Effector memory CD8-positive, alpha-beta T cell (primary cell): ENCODE results near the gene CHTF18.
"Not testable (repeated sequence)": the region's sequence is repeated elsewhere in the genome, so short reads cannot be mapped to it uniquely, and the experiment has no call there.

Experiments
- ATAC-seq: fragments of 150-1000 bp; cut with Tn5 transposase; replicated peaks from 2 replicates; pipeline ENCODE4 v1.10.0; 2021; ENCODE audit warnings: mild to moderate bottlenecking, moderate library complexity
- DNase-seq, 3 experiments: peaks; one replicate each; pipeline ENCODE4 v3.0.0; 2021
- H3K27ac Mint-ChIP-seq, 2 donors: one replicate each; pipeline ENCODE4 v1.8.0; 2022; ENCODE audit warnings: mild to moderate bottlenecking in 2 of 2, mixed read lengths in 2 of 2, moderate library complexity in 2 of 2
- H3K27me3 Mint-ChIP-seq, 2 donors: one replicate each; pipeline ENCODE4 v1.8.0; 2022; ENCODE audit warnings: mixed read lengths in 2 of 2
- H3K36me3 Mint-ChIP-seq: one replicate; pipeline ENCODE4 v1.8.0; 2022; ENCODE audit warnings: mild to moderate bottlenecking, moderate library complexity, mixed read lengths; ENCODE audit not compliant: insufficient read depth
- H3K4me1 Mint-ChIP-seq, 2 donors: one replicate each; pipeline ENCODE4 v1.8.0; 2022; ENCODE audit warnings: low read depth in 2 of 2, mixed read lengths in 2 of 2
- H3K4me3 Mint-ChIP-seq, 2 donors: one replicate each; pipeline ENCODE4 v1.8.0; 2022; ENCODE audit warnings: mild to moderate bottlenecking in 2 of 2, mixed read lengths in 2 of 2, moderate library complexity in 2 of 2
- H3K9me3 Mint-ChIP-seq, 2 donors: one replicate each; pipeline ENCODE4 v1.8.0; 2022; ENCODE audit warnings: mixed read lengths in 2 of 2

The CHTF18 gene

DNA sequence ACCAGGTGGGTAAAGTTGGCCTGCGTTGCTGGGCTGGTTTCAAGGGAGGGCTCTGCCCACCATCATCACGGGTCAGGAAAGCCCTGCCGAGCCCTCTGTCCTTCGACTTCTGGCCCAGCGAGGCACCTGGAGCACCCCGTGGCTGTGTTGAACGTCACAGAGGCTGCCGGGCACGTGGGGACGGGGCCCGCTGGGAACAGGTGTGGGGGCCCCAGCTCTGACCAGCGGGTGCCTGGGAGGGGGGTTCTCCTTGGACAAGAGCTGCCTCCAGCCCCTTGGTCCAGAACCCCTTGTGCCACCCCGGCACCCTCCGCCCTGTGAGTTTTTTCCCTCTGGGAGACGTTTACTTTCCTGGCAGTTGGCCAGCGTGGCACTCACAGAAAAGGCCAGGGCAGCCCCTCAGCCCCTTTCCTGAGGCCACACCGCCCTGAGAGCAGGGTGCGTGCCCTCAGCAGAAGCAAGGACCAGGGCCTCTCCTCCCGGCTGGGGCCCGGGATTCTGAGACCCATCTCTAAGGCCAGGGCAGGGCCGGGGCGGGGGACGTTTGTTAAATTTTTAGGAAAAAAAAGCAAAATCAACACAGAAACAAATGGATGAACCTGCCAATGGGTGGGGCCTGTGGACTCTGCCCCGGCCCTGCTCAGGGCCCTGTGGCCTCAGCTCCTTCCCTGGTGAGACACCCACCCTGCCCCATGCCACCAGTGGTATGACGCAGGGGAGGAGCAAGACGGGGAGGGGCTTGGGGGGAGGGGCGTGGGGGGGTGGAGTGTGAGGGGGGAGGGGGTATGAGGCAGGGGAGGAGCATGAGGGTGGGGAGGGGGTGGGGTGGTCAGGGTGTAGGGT, 43.4 kb downstream of the CHTF18 start:
- no peaks in the 10 kb centered on the region for H3K36me3 Mint-ChIP-seq
- DNase-seq: no peak
- no peaks in the 10 kb centered on the region for H3K4me1 Mint-ChIP-seq

DNA sequence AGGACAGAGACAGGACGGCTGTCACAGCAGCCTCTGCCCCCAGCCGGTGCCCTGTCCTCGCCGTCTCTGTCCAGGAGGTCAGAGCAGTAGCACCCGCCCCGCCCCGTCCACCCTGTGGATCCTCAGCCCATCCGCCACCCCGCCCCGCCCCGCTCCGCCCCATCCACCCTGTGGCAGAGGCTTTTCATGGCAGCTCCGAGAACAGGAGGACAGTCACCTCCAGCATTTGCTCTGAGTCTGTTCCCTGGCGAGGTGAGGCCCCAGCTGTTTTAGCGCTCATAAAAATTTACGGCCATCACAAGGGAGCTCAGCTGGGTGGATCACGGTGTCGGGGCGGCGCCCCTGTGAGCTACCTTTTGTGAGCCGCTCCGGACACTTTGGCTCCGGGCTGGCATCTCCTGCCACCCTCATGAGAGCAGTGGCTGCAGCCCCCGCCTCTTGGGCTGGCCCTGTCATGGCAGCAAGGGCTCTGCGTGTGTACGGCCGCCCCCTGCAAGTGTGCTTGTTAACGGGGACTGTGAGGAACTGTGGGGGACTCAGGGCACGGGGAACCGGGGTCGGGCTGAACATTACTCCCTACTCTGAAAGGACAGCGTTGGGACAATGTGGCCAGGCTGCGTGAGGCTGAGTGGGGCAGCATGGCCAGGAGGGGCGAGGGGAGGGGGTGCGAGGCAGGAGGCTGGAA, 44.4 kb downstream of the CHTF18 start:
- H3K9me3 Mint-ChIP-seq: no peaks in the 10 kb centered on the region
- no peak overlapping the region for H3K4me3 Mint-ChIP-seq
- H3K27me3 Mint-ChIP-seq: peaks cover 9 to 15% of the 10 kb centered on the region in 2 donors
- no peak overlapping the region for H3K27ac Mint-ChIP-seq
- no peak for ATAC-seq
- H3K36me3 Mint-ChIP-seq: no peaks in the 10 kb centered on the region
- no peaks in the 10 kb centered on the region for H3K4me1 Mint-ChIP-seq
- DNase-seq: no peak

More for the DNA sequence above, 43.4 kb downstream of the CHTF18 start:
- no peak for ATAC-seq
- Mint-ChIP-seq H3K9me3 (no peaks in the 10 kb centered on the region), H3K27me3 (peaks cover 9 to 15% of the 10 kb centered on the region in 2 donors), H3K4me3 (no peak overlapping the region), H3K27ac (no peak overlapping the region)

DNA sequence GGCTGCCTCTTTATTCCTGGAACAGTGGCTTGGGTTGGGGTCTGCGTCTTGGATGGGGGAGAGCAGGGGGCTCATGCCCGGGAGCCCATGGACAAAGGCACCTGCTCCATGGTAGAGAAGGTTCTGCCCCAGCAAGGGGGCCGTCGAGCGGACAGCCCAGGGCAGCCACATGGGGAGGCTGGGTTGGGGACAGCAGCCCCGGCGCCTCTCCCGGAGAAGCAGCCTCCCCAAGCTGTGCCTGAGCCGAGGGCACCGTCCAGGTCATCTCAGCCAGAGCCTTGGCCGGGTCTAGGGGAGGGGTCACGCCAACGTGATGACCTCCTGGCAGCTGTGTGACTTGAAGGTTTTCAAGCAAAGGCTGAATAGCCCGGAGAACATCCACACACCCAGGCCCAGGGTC, 45.0 kb downstream of the CHTF18 start:
- H3K27me3 Mint-ChIP-seq: peaks cover 9 to 15% of the 10 kb centered on the region in 2 donors

DNA sequence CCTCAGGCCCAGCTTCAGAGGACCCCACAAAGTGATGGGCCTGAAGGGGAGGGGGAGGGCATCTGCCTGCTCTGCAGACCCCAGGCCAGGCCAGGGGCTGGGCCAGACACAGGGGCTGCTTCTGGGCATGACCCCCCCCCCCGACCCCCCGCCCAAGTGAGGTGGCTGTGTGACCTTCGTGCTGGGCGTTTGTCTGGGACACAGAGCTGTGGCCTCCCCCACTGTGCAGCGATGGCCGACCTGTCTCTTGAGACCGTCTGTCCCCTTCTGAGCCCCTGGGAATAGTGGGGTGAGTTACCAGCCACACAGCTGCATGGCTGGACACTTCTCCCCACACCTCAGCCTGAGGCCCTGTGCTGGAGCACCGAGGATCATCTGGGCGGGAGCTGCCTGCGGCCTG, 47.0 kb downstream of the CHTF18 start:
- Mint-ChIP-seq H3K4me1 (no peaks in the 10 kb centered on the region), H3K9me3 (no peaks in the 10 kb centered on the region)
- ATAC-seq: no peak

More for the DNA sequence above, 45.0 kb downstream of the CHTF18 start:
- H3K9me3 Mint-ChIP-seq: no peaks in the 10 kb centered on the region
- H3K36me3 Mint-ChIP-seq: no peaks in the 10 kb centered on the region
- H3K4me1 Mint-ChIP-seq: no peaks in the 10 kb centered on the region
- ATAC-seq (no peak), DNase-seq (no peak)
- H3K4me3 Mint-ChIP-seq: no peak overlapping the region
- no peak overlapping the region for H3K27ac Mint-ChIP-seq

DNA sequence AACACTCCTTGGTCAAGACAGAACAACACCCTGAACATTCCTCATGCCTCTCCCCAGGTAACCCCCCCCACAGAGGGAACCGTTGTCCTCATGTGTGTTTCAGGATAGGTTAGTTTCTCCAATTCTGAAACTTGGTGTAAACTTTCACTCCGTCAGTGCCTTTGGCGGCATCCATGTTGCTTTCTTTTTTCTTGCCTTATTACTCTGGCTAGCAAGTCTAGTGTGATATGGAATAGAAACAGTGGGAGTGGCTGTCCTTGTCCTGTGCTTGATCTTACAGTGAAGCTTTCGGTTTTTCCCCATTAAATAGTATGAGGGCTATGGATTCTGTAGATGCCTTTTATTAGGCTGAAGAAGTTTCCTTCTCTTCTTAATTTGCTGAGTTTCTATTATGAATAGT, 47.8 kb downstream of the CHTF18 start:
- H3K9me3 Mint-ChIP-seq: no peaks in the 10 kb centered on the region
- no peak overlapping the region for H3K27ac Mint-ChIP-seq
- DNase-seq (no peak), ATAC-seq (no peak)
- H3K4me3 Mint-ChIP-seq: no peak overlapping the region
- no peaks in the 10 kb centered on the region for H3K4me1 Mint-ChIP-seq
- no peaks in the 10 kb centered on the region for H3K36me3 Mint-ChIP-seq
- H3K27me3 Mint-ChIP-seq: peaks cover 0 to 6% of the 10 kb centered on the region in 2 donors

More for the DNA sequence above, 47.0 kb downstream of the CHTF18 start:
- Mint-ChIP-seq H3K27ac (no peak overlapping the region), H3K27me3 (peaks cover 0 to 6% of the 10 kb centered on the region in 2 donors), H3K4me3 (no peak overlapping the region), H3K36me3 (no peaks in the 10 kb centered on the region)
- no peak for DNase-seq

DNA sequence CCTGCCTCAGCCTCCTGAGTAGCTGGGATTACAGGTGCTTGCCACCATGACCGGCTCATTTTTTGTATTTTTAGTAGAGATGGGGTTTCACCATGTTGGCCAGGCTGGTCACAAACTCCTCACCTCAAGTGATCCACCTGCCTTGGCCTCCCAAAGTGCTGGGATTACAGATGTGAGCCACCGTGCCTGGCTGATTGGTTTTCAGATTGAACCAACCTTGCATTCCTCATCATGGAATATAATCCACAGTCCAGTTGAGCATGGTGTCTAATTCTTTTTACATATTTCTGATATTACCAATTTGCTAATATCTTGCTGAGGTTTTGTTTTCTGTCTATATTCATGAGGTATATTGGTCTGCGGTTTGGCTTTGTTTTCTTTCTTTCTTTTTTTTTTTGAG, 48.4 kb downstream of the CHTF18 start:
- not testable (repeated sequence) for DNase-seq, H3K27me3 Mint-ChIP-seq, H3K4me3 Mint-ChIP-seq, H3K4me1 Mint-ChIP-seq, H3K9me3 Mint-ChIP-seq, H3K36me3 Mint-ChIP-seq, H3K27ac Mint-ChIP-seq, ATAC-seq

DNA sequence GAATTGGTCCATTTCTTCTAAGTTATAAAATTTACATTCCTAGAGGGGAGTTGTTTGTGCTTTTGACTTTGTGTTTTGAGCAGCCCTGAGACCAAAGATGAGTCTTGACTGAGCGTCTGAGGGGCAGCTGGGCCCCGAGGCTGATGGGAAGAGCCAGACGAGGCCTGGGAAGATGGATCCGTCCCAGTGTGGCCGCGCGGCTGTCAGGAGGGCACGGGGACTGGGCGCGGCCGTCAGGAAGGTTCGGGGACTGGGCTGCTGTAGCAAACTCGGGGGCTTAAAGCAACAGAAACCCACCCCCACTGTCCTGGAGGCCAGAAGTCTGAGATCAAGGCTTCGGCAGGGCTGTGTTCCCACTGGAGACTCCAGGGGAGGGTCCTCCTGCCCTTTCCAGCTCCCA, 50.3 kb downstream of the CHTF18 start:
- H3K9me3 Mint-ChIP-seq: no peaks in the 10 kb centered on the region
- DNase-seq (no peak), ATAC-seq (no peak)
- peaks cover 0 to 6% of the 10 kb centered on the region in 2 donors for H3K27me3 Mint-ChIP-seq
- no peaks in the 10 kb centered on the region for H3K4me1 Mint-ChIP-seq
- H3K27ac Mint-ChIP-seq: no peak overlapping the region
- H3K4me3 Mint-ChIP-seq: no peak overlapping the region
- no peaks in the 10 kb centered on the region for H3K36me3 Mint-ChIP-seq

DNA sequence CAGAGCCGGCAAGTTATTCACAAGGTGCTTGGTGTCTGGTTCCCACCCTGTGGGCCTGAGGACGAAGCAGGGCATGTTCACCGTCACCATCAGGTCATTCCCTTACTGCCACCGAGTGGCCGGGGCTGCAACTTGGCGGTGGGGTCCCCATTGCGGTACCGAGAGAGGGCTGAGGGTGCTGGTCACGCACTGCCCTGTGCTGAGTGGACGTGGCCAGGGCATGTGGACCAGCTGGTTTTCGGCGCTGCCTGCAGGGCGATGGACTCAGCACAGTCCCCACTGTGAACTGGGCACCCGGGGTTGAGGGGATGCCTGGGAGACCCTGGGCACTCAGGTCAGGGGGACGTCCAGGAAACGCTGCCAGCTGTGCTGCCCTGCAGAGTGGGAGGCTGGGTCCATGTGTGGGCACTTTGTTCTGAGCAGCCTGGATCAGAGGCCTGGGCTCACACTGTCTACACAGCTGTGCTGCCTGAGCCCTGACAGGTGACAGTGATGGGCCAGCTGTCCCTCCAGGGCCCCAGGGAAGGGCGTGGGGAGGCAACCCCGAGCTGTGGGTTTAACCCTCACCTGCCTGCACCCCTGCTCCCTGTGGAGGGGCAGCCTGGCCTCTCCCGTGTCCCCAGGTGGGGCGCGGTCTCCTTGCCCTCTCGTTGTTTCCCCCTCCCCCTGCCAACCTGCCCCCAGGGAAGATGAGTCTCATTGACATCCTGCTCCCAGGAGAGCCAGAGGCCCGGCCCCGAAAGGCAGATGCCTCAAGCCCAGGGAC, 51.4 kb downstream of the CHTF18 start:
- ATAC-seq (no peak), DNase-seq (no peak)
- Mint-ChIP-seq H3K4me1 (no peaks in the 10 kb centered on the region), H3K36me3 (peaks cover 4% of the 10 kb centered on the region), H3K4me3 (no peak overlapping the region), H3K27me3 (peaks cover 0 to 6% of the 10 kb centered on the region in 2 donors), H3K27ac (no peak overlapping the region), H3K9me3 (no peaks in the 10 kb centered on the region)

DNA sequence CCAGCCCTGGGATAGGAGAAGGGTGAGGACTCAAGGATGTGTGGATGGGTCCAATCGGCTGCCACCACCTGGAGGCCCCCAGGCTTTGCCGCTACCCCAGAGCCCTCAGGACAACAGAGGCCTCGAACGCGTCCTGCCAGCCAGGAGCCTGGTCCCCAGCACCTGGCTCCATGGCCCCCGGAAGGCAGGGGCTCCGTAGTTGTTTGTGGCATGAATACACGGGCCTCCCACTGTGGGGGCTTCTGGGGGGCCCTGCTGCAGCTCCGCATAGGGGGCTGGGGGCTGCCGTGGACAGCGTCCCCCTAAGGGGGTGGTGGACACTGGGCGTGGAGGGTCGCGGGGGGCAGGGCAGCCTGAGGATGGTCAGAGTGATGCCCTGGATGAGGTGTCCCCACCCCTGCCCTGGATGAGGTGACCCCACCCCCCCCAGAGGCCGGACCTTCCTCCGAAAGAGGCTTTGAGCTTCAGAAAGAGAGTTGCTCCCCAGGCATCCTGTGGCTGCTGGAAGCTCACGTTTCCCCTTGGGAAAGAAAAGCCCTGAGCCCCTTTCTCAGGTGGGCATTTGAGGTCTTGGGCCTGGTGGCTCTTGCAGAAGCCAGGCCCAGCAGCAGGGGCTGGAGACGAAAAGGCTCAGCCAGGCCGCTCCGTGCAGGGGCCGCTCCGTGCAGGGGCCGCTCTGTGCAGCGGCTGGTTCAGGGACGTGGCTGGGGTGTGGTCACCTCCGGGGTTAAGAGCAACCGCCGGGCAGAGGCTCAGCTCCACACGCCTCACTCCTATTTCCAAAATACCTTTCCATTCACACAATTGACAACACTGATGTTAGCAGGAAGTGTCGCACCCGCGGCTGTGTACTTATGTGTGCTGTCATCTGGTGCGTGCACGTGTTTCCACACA, 52.4 kb downstream of the CHTF18 start:
- Mint-ChIP-seq H3K36me3 (peaks cover 4% of the 10 kb centered on the region), H3K4me1 (no peaks in the 10 kb centered on the region), H3K4me3 (no peak overlapping the region), H3K27ac (no peak overlapping the region), H3K9me3 (no peaks in the 10 kb centered on the region), H3K27me3 (peaks cover 0 to 6% of the 10 kb centered on the region in 2 donors)
- ATAC-seq (no peak), DNase-seq (no peak)

DNA sequence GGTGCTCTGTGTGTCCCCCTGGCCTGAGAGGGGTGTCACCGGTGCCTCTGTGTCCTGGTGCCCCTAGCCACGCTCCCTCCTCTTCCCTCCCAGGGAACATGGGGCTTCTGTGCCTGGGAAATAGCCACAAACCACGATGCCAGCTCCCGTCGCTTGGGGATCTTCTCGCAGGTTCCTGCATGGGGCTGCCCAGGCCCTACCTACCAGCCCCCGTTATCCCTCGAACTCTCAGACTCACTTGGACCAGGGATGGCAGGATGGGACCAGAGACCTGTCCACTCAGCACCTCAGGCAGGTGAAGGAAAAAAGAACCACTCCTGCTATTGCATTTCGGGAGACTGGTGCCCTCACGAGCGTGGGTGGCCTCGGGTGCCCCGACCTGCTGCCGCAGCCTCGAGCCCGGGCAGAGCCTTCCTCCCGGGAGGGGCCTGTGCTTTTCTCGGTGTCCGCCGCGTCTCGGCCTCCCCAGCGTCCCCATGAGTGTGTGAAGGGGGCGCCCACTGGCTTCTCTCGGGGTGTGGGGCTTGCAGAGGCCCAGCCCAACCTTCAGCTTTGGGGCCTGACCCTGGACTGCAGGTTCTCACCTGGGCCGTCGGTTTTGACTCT, 53.1 kb downstream of the CHTF18 start:
- ATAC-seq (no peak), DNase-seq (no peak)
- no peak overlapping the region for H3K27ac Mint-ChIP-seq
- peaks cover 0 to 6% of the 10 kb centered on the region in 2 donors for H3K27me3 Mint-ChIP-seq
- peaks cover 4% of the 10 kb centered on the region for H3K36me3 Mint-ChIP-seq
- H3K4me1 Mint-ChIP-seq: no peaks in the 10 kb centered on the region
- no peak overlapping the region for H3K4me3 Mint-ChIP-seq
- H3K9me3 Mint-ChIP-seq: no peaks in the 10 kb centered on the region

DNA sequence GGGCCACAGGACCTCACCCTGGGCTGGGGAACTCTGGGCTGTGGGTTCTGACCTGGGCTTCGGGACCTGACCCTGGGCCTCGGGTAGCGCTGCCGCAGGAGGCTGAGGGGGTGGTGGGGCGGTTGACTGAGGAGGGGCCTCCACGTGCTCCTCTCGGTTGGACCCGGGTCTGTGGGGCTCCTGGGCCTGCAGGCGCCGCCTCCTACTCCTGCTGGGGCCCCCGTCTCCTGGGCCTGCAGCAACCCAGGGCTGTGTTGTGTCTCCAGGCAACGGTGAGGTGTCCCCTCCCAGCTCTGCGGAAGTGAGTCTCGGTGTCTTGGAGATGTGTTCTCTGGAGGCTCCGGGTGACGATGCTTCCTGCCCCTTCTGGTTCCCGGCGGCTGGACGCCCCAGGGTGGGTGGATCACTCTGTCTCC, 53.6 kb downstream of the CHTF18 start:
- H3K4me1 Mint-ChIP-seq: no peaks in the 10 kb centered on the region
- ATAC-seq (no peak), DNase-seq (no peak)
- H3K27me3 Mint-ChIP-seq: peaks cover 0 to 6% of the 10 kb centered on the region in 2 donors
- H3K9me3 Mint-ChIP-seq: no peaks in the 10 kb centered on the region
- no peak overlapping the region for H3K27ac Mint-ChIP-seq
- H3K4me3 Mint-ChIP-seq: no peak overlapping the region
- peaks cover 4% of the 10 kb centered on the region for H3K36me3 Mint-ChIP-seq

DNA sequence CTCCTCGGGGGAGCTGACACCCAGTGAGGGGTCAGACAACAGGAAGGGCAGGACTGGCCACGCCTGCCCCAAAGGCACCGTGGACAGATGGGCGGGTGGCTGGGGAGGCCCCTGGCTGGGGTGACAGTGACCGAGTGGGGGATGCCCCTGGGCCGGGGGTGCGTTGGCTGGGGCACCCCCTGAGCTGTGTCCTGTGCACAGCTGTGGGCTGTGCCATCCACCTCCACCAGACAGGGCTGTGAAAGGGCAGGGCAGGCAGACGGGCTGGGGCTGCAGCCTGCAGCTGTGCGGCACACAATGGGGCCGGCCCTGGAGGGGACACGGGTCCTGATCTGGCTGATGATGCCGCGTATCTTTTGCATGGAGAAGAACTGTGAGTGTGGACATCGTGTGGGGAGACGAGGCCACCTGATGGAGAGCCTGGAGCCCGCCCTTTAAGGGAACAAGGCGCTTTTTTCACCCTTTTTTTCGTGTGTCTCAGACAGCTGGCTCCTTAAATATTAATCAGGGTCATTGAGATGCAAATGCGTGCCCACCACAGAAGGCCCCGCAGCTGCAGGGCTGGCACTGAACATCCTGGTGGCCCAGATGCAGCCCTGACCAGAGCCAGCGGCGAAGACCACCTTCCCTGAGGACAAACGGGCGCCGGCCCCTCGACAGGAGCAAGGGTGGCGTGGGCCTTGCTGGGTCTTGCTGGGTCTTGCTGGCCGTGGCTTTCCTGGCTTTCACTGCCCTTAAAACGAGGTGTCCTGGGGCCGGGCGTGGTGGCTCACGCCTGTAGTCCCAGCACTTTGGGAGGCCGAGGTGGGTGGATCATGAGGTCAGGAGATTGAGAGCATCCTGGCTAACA, 54.5 kb downstream of the CHTF18 start:
- no peak overlapping the region for H3K27ac Mint-ChIP-seq
- no peak for ATAC-seq
- H3K4me3 Mint-ChIP-seq: no peak overlapping the region
- H3K4me1 Mint-ChIP-seq: no peaks in the 10 kb centered on the region
- no peaks in the 10 kb centered on the region for H3K9me3 Mint-ChIP-seq
- peaks cover 0 to 6% of the 10 kb centered on the region in 2 donors for H3K27me3 Mint-ChIP-seq
- peaks cover 4% of the 10 kb centered on the region for H3K36me3 Mint-ChIP-seq
- DNase-seq: no peak
